ENCODE measurements around the gene TBATA. TPM values are rescaled to one million over a fixed set of nuclear protein-coding genes. Genes with fewer than 3 reads are reported as not detected.
A peak's percentile ranks its signal among the peaks of the same experiment; 100 is the strongest.

The TBATA gene
- total RNA-seq, 1 donor from 2014 or later, result not detected

GRCh38 chr10:70814126-70814525 is 28.9 kb upstream of the TBATA start:
- TF ChIP-seq, protein P1, sequence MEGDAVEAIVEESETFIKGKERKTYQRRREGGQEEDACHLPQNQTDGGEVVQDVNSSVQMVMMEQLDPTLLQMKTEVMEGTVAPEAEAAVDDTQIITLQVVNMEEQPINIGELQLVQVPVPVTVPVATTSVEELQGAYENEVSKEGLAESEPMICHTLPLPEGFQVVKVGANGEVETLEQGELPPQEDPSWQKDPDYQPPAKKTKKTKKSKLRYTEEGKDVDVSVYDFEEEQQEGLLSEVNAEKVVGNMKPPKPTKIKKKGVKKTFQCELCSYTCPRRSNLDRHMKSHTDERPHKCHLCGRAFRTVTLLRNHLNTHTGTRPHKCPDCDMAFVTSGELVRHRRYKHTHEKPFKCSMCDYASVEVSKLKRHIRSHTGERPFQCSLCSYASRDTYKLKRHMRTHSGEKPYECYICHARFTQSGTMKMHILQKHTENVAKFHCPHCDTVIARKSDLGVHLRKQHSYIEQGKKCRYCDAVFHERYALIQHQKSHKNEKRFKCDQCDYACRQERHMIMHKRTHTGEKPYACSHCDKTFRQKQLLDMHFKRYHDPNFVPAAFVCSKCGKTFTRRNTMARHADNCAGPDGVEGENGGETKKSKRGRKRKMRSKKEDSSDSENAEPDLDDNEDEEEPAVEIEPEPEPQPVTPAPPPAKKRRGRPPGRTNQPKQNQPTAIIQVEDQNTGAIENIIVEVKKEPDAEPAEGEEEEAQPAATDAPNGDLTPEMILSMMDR (IDR thresholded peaks at IDR 0.05), result no peak
- no peaks in the 10 kb centered on the region for H3K9me3 Mint-ChIP-seq (ENCODE audit: unreplicated experiment)
- peak overlapping the region; percentile 5 for H3K4me3 Mint-ChIP-seq (ENCODE audit: unreplicated experiment)
- H3K27ac Mint-ChIP-seq (ENCODE audit: unreplicated experiment), result no peak overlapping the region
- peaks cover 27% of the 10 kb centered on the region for H3K4me1 Mint-ChIP-seq (ENCODE audit: unreplicated experiment)
- H3K27me3 Mint-ChIP-seq (ENCODE audit: unreplicated experiment), result no peaks in the 10 kb centered on the region
- DNase-seq (ENCODE audit: extremely low spot score, unreplicated experiment), result no peak
- peaks cover 5% of the 10 kb centered on the region for H3K36me3 Mint-ChIP-seq (ENCODE audit: unreplicated experiment)

DNA sequence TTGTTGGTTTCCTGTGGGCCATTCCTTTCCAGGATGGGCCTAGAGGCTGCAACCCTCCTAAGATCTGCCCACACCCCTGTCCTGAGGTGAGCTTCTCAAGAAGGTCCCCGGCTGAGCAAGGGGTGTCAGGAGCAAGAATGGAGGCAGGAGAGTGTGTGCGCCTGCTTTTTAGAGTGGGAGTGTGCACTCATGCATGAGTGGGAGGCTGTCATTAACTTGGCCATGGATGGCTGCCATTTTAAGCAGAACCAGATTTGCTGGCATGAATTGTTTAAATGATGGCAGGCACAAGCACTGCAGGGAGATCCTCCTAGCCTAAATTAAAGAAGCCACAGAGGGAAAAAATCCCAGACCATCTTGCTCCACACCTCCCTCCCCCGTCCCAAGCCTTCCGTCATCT is 27.6 kb upstream of the TBATA start:
- Mint-ChIP-seq H3K4me1 (ENCODE audit: unreplicated experiment) (peaks cover 25% of the 10 kb centered on the region), H3K9me3 (ENCODE audit: unreplicated experiment) (no peaks in the 10 kb centered on the region), H3K4me3 (ENCODE audit: unreplicated experiment) (no peak overlapping the region), H3K36me3 (ENCODE audit: unreplicated experiment) (peaks cover 2% of the 10 kb centered on the region), H3K27me3 (ENCODE audit: unreplicated experiment) (no peaks in the 10 kb centered on the region), H3K27ac (ENCODE audit: unreplicated experiment) (no peak overlapping the region)
- TF ChIP-seq, protein P1 (IDR thresholded peaks at IDR 0.05), result no peak
- no peak for DNase-seq (ENCODE audit: extremely low spot score, unreplicated experiment)

GRCh38 chr10:70811881-70812280 is 26.7 kb upstream of the TBATA start:
- DNase-seq (ENCODE audit: extremely low spot score, unreplicated experiment), result no peak
- Mint-ChIP-seq H3K4me3 (ENCODE audit: unreplicated experiment) (no peak overlapping the region), H3K27ac (ENCODE audit: unreplicated experiment) (no peak overlapping the region), H3K4me1 (ENCODE audit: unreplicated experiment) (peaks cover 17% of the 10 kb centered on the region), H3K36me3 (ENCODE audit: unreplicated experiment) (no peaks in the 10 kb centered on the region), H3K9me3 (ENCODE audit: unreplicated experiment) (no peaks in the 10 kb centered on the region), H3K27me3 (ENCODE audit: unreplicated experiment) (no peaks in the 10 kb centered on the region)
- TF ChIP-seq, protein P1 (IDR thresholded peaks at IDR 0.05), result no peak

GRCh38 chr10:70810967-70811366 is 25.8 kb upstream of the TBATA start:
- Mint-ChIP-seq H3K4me1 (ENCODE audit: unreplicated experiment) (peaks cover 10% of the 10 kb centered on the region), H3K27me3 (ENCODE audit: unreplicated experiment) (no peaks in the 10 kb centered on the region), H3K36me3 (ENCODE audit: unreplicated experiment) (no peaks in the 10 kb centered on the region), H3K9me3 (ENCODE audit: unreplicated experiment) (no peaks in the 10 kb centered on the region), H3K4me3 (ENCODE audit: unreplicated experiment) (no peak overlapping the region), H3K27ac (ENCODE audit: unreplicated experiment) (no peak overlapping the region)
- TF ChIP-seq, protein P1 (IDR thresholded peaks at IDR 0.05), result no peak
- DNase-seq (ENCODE audit: extremely low spot score, unreplicated experiment), result no peak

DNA sequence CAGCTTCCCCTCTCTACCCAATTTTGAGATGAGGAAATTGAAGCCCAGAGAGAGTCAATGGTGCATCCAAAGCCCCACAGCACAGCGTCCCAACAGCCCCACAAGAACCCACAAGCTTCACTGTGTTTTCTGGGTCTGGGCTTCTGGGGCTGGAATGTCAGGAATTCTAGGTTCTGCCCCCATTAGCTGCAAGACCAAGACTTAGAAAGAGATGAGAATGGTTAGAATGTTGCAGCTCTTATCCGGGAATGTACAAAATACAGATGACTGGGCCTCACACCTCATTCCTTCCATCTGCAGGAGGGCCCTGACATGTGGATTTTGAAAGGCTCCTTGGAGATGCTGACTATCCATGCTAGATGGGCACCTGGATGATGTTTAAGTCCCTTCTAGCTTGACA is 24.5 kb upstream of the TBATA start:
- Mint-ChIP-seq H3K27ac (ENCODE audit: unreplicated experiment) (no peak overlapping the region), H3K27me3 (ENCODE audit: unreplicated experiment) (no peaks in the 10 kb centered on the region), H3K9me3 (ENCODE audit: unreplicated experiment) (no peaks in the 10 kb centered on the region), H3K4me3 (ENCODE audit: unreplicated experiment) (no peak overlapping the region), H3K4me1 (ENCODE audit: unreplicated experiment) (peaks cover 8% of the 10 kb centered on the region), H3K36me3 (ENCODE audit: unreplicated experiment) (no peaks in the 10 kb centered on the region)
- TF ChIP-seq, protein P1 (IDR thresholded peaks at IDR 0.05), result no peak
- DNase-seq (ENCODE audit: extremely low spot score, unreplicated experiment), result no peak

Measured in osteocyte (in vitro differentiated cells).